ENCODE measurements around the gene CCDC195. TPM values are rescaled to one million over a fixed set of nuclear protein-coding genes. Genes with fewer than 3 reads are reported as not detected.

Gene CCDC195
- total RNA-seq, 4 donors from 2014 or later: not detected

- no peak for TF ChIP-seq CTCF (IDR thresholded peaks at IDR 0.05)
- DNase-seq: no peak
- Histone ChIP-seq H3K4me3 (no peak overlapping the region), H3K9me3 (no peaks in the 10 kb centered on the region), H3K36me3 (no peaks in the 10 kb centered on the region), H3K27me3 (no peaks in the 10 kb centered on the region), H3K27ac (no peak overlapping the region), H3K4me1 (no peaks in the 10 kb centered on the region)
Measured at GRCh38 chr2:224724331-224724730, 8.2 kb upstream of the CCDC195 start.

DNA sequence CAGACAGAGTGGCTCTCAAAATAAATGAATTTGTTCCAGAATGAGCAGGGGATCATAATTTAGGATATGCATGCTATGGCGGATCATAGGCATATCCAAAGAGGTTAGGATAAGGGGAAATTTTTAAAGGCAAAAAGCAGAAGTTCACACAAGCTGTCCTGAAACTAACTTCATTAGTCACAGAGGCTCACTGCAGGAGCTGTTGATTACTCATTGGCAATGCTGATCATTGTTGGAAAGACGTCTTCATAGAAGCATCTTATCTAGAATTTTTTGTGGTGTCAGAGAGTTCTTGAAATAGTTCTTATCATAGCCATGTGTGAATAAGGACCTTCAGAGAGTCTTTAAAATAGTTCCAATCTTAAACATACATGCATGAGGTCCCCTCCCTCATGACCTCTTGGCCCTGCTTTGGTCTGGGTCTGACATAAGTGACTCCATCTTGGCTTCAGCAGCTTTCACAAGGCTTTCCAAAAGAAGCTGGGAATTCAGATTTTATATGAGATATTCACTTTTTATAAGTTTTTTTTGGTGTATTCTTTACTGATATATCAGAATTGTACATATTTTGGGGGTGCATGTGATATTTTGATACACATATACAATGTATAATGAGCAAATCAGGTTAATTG lies 7.5 kb upstream of the CCDC195 start:
- Histone ChIP-seq H3K4me3 (no peak overlapping the region), H3K36me3 (no peaks in the 10 kb centered on the region), H3K4me1 (no peaks in the 10 kb centered on the region), H3K27ac (no peak overlapping the region), H3K27me3 (no peaks in the 10 kb centered on the region), H3K9me3 (no peaks in the 10 kb centered on the region)
- no peak for DNase-seq
- TF ChIP-seq CTCF (IDR thresholded peaks at IDR 0.05): no peak
- no peak for TF ChIP-seq POLR2A (IDR thresholded peaks at IDR 0.05)

DNA sequence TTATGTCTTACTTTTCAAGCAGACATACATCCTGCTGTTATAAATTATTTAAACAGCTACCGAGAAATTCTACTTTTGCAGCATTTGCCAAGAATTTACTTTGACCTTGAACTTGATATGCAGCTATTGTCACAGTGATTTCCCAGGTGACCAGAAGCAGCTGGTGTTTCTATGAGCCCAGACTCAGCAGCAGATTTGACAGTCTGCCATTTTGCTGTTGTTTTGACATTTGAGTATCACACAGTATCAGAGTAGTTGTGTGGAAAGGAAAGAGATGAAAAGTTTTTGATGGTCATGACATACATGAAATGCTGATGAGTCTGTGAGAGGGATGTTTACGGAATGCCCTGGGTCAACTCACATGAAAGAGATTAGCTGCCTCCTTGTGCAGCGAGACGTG lies 6.6 kb upstream of the CCDC195 start:
- Histone ChIP-seq H3K9me3 (no peaks in the 10 kb centered on the region), H3K4me1 (no peaks in the 10 kb centered on the region), H3K27me3 (no peaks in the 10 kb centered on the region), H3K36me3 (no peaks in the 10 kb centered on the region), H3K27ac (no peak overlapping the region), H3K4me3 (no peak overlapping the region)
- DNase-seq: no peak
- no peak for TF ChIP-seq POLR2A (IDR thresholded peaks at IDR 0.05)
- TF ChIP-seq CTCF (IDR thresholded peaks at IDR 0.05): no peak

DNA sequence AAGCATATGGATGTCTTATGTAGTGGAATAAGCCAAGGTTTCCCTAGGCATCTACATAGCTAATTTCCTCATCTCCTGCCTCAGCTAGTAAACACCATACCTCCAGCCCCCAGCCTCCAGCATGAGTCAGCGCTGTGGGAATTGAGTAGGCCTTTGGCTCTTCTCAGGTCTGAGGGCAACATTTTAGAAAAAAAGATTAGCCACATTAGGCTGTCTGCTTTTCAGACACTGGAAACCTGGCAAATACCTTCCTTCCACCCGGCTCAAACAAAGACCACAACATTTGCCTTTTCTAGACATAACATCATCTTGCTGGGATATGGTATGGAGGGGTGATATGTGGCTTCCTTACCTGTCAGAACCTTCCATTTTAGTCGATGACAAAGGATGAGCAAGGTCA lies 6.1 kb upstream of the CCDC195 start:
- TF ChIP-seq CTCF (IDR thresholded peaks at IDR 0.05) (no peak), POLR2A (IDR thresholded peaks at IDR 0.05) (no peak)
- no peak for DNase-seq
- Histone ChIP-seq H3K27me3 (no peaks in the 10 kb centered on the region), H3K36me3 (no peaks in the 10 kb centered on the region), H3K27ac (no peak overlapping the region), H3K9me3 (no peaks in the 10 kb centered on the region), H3K4me3 (no peak overlapping the region), H3K4me1 (no peaks in the 10 kb centered on the region)

DNA sequence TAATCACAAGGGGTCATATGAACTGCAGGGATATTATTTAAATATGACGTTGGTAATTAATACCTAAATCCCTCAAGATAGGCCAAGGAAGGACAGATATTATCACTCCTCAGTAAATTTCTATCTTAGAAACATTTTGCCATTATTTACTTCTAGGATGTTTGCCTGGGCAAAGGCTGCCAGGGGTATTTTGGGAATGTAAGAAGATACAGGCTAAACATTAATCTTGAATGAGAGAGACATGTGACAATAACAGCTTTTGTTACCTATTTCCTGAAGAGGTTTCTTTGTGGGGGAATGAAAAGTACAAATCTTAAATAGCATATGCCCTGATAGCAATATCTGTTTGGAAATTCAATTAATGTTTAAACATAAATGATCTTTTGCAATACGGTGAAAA lies 756 bp upstream of the CCDC195 start:
- DNase-seq: no peak
- Histone ChIP-seq H3K27ac (no peak overlapping the region), H3K36me3 (no peaks in the 10 kb centered on the region), H3K9me3 (no peaks in the 10 kb centered on the region), H3K4me1 (no peaks in the 10 kb centered on the region), H3K27me3 (no peaks in the 10 kb centered on the region), H3K4me3 (no peak overlapping the region)
- TF ChIP-seq CTCF (IDR thresholded peaks at IDR 0.05) (no peak), POLR2A (IDR thresholded peaks at IDR 0.05) (no peak)

All from Peyer's patch (tissue), 4 donors.